HEK293 (cell line): ENCODE data around the gene PRF1.

Experiments
- CTCF ChIA-PET: fragments of 350-600 bp; formaldehyde crosslinking; extraction: SDS; loops from one replicate; lab custom pipeline; 2021; ENCODE audit warnings: antibody characterized with exemption; lab: Yijun Ruan, JAX
- POLR2A ChIA-PET: fragments of 300-600 bp; formaldehyde crosslinking; extraction: SDS; loops from one replicate; lab custom pipeline; 2020; ENCODE audit warnings: antibody characterized with exemption, inconsistent platforms; lab: Yijun Ruan, JAX
- H3K27ac ChIP-seq: fragments of 200-500 bp; sonication (Bioruptor generic); 2 replicates; pipeline ENCODE4 v1.5.1; 2014; ENCODE audit warnings: low read depth, low read length, control low read depth, inconsistent platforms; ENCODE audit errors: extremely low read depth
- H3K36me3 ChIP-seq, 2 experiments: fragments of 200-500 bp in 1 of 2; sonication (Bioruptor generic) in 1 of 2; 1 replicate in 1 of 2; 2 replicates in 1 of 2; pipeline ENCODE4 v1.5.1; 2014 to 2017; ENCODE audit warnings: inconsistent platforms in 2 of 2, low read length in 2 of 2; ENCODE audit not compliant: control insufficient read depth in 2 of 2, insufficient read depth in 1 of 2
- H3K4me1 ChIP-seq: fragments of 200-500 bp; sonication (Bioruptor generic); 2 replicates; pipeline ENCODE4 v1.5.1; 2014; ENCODE audit warnings: mild to moderate bottlenecking, low read length, inconsistent platforms; ENCODE audit not compliant: control insufficient read depth, insufficient read depth
- H3K4me3 ChIP-seq: 2 replicates; pipeline ENCODE4 v1.5.1; 2011; ENCODE audit warnings: low read depth, mild to moderate bottlenecking, control low read depth, low read length, moderate library complexity
- H3K9me3 ChIP-seq: fragments of 200-500 bp; sonication (Bioruptor generic); 2 replicates; pipeline ENCODE4 v1.5.1; 2014; ENCODE audit warnings: low read depth, low read length, inconsistent platforms; ENCODE audit not compliant: control insufficient read depth, insufficient read depth
- EGR2 ChIP-seq: fragments of 450-650 bp; formaldehyde crosslinking; IDR thresholded peaks from 2 replicates; pipeline ENCODE4 v1.5.1; 2016; ENCODE audit warnings: low read depth, missing biosample characterization, missing genetic modification characterization
- IKZF3 ChIP-seq: fragments of 450-650 bp; IDR thresholded peaks from 2 replicates; pipeline ENCODE4 v1.5.0; 2018; ENCODE audit warnings: missing biosample characterization, mild to moderate bottlenecking, missing genetic modification characterization, moderate library complexity
- KLF10 ChIP-seq: fragments of 450-650 bp; IDR thresholded peaks from 2 replicates; pipeline ENCODE4 v1.5.1; 2018; ENCODE audit warnings: missing biosample characterization, mild to moderate bottlenecking, missing genetic modification characterization
- PRDM2 ChIP-seq: fragments of 450-650 bp; formaldehyde crosslinking; IDR thresholded peaks from 2 replicates; pipeline ENCODE4 v1.5.1; 2016; ENCODE audit warnings: missing biosample characterization, missing genetic modification characterization, borderline replicate concordance
- PRDM4 ChIP-seq: fragments of 450-650 bp; formaldehyde crosslinking; IDR thresholded peaks from 2 replicates; pipeline ENCODE4 v1.5.1; 2017; ENCODE audit warnings: missing biosample characterization, missing genetic modification characterization
- SP2 ChIP-seq: fragments of 450-650 bp; formaldehyde crosslinking; IDR thresholded peaks from 2 replicates; pipeline ENCODE4 v1.5.1; 2016; ENCODE audit warnings: missing biosample characterization, missing genetic modification characterization
- YY1 ChIP-seq: fragments of 450-650 bp; formaldehyde crosslinking; IDR thresholded peaks from 2 replicates; pipeline ENCODE4 v1.5.1; 2018; ENCODE audit warnings: missing biosample characterization, missing genetic modification characterization
- ZBTB17 ChIP-seq: fragments of 450-650 bp; formaldehyde crosslinking; IDR thresholded peaks from 2 replicates; pipeline ENCODE4 v1.5.1; 2016; ENCODE audit warnings: missing biosample characterization, missing genetic modification characterization
- ZFP3 ChIP-seq: fragments of 450-650 bp; formaldehyde crosslinking; IDR thresholded peaks from 2 replicates; pipeline ENCODE4 v1.5.1; 2016; ENCODE audit warnings: low read depth, missing biosample characterization, missing genetic modification characterization
- ZNF146 ChIP-seq: fragments of 450-650 bp; formaldehyde crosslinking; IDR thresholded peaks from 2 replicates; pipeline ENCODE4 v1.5.1; 2016; ENCODE audit warnings: missing biosample characterization, missing genetic modification characterization
- ZNF214 ChIP-seq: fragments of 450-650 bp; formaldehyde crosslinking; IDR thresholded peaks from 2 replicates; pipeline ENCODE4 v1.5.1; 2017; ENCODE audit warnings: missing biosample characterization, mild to moderate bottlenecking, missing genetic modification characterization, borderline replicate concordance
- ZNF23 ChIP-seq: fragments of 450-650 bp; formaldehyde crosslinking; IDR thresholded peaks from 2 replicates; pipeline ENCODE4 v1.5.1; 2016; ENCODE audit warnings: missing biosample characterization, missing genetic modification characterization, borderline replicate concordance
- ZNF510 ChIP-seq: fragments of 450-650 bp; formaldehyde crosslinking; IDR thresholded peaks from 2 replicates; pipeline ENCODE4 v1.5.1; 2018; ENCODE audit warnings: mild to moderate bottlenecking, missing genetic modification characterization, missing biosample characterization; ENCODE audit not compliant: insufficient replicate concordance
- ZNF692 ChIP-seq: fragments of 450-650 bp; formaldehyde crosslinking; IDR thresholded peaks from 2 replicates; pipeline ENCODE4 v1.5.1; 2016; ENCODE audit warnings: missing biosample characterization, missing genetic modification characterization
- ZNF843 ChIP-seq: fragments of 450-650 bp; formaldehyde crosslinking; IDR thresholded peaks from 2 replicates; pipeline ENCODE4 v1.5.1; 2016; ENCODE audit warnings: missing biosample characterization, missing genetic modification characterization
- TF ChIP-seq, protein P1 (sequence below): fragments of 450-650 bp; formaldehyde crosslinking; IDR thresholded peaks from 2 replicates; pipeline ENCODE4 v1.5.1; 2016; ENCODE audit warnings: missing biosample characterization, missing genetic modification characterization
- TF ChIP-seq, protein P2 (sequence below): fragments of 450-650 bp; formaldehyde crosslinking; IDR thresholded peaks from 2 replicates; pipeline ENCODE4 v1.5.1; 2016; ENCODE audit warnings: missing biosample characterization, missing genetic modification characterization

The PRF1 gene

DNA sequence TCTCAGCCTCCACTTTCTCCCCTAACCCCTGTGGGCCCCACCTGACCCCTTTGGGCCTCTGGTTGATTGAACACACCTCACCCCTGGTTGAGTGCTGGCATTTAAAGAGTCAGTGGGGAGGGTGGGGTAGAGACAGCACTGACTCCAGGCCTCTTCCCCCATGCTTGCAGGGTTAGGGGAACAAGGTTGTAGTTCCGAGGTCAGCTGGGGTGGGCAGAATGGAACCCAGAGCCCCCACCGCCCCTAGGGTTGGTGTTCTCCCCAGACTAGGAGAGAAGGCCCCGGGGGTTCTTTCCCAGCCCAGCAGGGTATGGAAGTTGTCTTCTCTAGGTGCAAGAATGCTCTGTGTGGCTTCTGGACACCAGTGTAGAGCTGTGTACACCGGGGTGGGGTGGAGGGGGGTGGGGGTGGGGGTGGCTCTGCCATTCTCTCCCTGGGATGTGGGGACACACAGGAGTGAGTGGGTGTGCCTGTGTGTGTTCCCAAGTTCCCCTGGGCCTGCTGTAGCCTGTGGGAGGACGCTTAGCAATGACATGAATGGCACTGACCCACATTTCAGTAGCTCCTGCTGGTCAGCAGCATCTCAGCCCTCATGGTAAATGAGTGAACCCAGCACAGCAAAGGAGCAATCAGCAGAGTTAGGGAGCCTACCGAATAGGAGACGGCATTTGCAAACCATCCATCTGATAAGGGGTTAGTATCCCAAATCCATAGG, 33.6 kb downstream of the PRF1 start:
- ChIA-PET CTCF (interaction anchor here (0.6 kb wide), 1 partner anchor 10 kb away, joined by 3 read pairs; no protein-coding TSS in a partner anchor), POLR2A (no interaction called here)
- Histone ChIP-seq H3K27ac (no peak overlapping the region), H3K36me3 (peaks cover 0 to 19% of the 10 kb centered on the region in 2 experiments; a peak in 1 of 3 replicates), H3K9me3 (no peaks in the 10 kb centered on the region), H3K4me3 (no peak overlapping the region), H3K4me1 (no peaks in the 10 kb centered on the region)
- TF ChIP-seq ZNF692 (tag by site-specific recombination), result 0 out of 2 replicates have a peak, but pooled peaks have one; percentile 46
- TF ChIP-seq ZNF214 (tag by site-specific recombination), result no peak
- no peak for TF ChIP-seq KLF10 (tag by site-specific recombination)
- TF ChIP-seq, protein P1, sequence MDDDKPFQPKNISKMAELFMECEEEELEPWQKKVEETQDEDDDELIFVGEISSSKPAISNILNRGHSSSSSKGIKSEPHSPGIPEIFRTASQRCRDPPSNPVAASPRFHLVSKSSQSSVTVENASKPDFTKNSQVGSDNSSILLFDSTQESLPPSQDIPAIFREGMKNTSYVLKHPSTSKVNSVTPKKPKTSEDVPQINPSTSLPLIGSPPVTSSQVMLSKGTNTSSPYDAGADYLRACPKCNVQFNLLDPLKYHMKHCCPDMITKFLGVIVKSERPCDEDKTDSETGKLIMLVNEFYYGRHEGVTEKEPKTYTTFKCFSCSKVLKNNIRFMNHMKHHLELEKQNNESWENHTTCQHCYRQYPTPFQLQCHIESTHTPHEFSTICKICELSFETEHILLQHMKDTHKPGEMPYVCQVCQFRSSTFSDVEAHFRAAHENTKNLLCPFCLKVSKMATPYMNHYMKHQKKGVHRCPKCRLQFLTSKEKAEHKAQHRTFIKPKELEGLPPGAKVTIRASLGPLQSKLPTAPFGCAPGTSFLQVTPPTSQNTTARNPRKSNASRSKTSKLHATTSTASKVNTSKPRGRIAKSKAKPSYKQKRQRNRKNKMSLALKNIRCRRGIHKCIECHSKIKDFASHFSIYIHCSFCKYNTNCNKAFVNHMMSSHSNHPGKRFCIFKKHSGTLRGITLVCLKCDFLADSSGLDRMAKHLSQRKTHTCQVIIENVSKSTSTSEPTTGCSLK, result no peak
- no peak for TF ChIP-seq PRDM2 (tag by site-specific recombination)
- TF ChIP-seq ZFP3 (tag by site-specific recombination), result no peak
- no peak for TF ChIP-seq ZNF843
- TF ChIP-seq EGR2, result 0 out of 2 replicates have a peak, but pooled peaks have one; percentile 11
- TF ChIP-seq ZNF23 (tag by site-specific recombination), result no peak

DNA sequence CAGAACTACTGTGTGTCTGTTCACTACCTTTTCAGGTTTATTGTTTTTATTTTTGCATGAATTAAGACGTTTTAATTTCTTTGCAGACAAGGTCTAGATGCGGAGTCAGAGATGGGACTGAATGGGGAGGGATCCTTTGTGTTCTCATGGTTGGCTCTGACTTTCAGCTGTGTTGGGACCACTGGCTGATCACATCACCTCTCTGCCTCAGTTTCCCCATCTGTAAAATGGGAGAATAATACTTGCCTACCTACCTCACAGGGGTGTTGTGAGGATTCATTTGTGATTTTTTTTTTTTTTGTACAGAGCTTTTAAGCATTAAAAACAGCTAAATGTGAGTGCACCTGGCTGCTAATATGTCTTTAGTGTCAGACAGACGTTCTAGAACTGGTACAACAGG, 34.4 kb downstream of the PRF1 start:
- Histone ChIP-seq H3K27ac (no peak overlapping the region), H3K4me1 (no peaks in the 10 kb centered on the region), H3K4me3 (no peak overlapping the region), H3K36me3 (peaks cover 0 to 19% of the 10 kb centered on the region in 2 experiments; a peak in 1 of 3 replicates), H3K9me3 (no peaks in the 10 kb centered on the region)
- ChIA-PET POLR2A (no interaction called here), CTCF (interaction anchor here (0.8 to 1.6 kb wide), 3 partner anchors 8 to 51 kb away, joined by 3 to 5 read pairs (median 3); no protein-coding TSS in a partner anchor)
- TF ChIP-seq PRDM4, result no peak
- TF ChIP-seq IKZF3 (tag by site-specific recombination), result no peak
- no peak for TF ChIP-seq SP2
- TF ChIP-seq ZNF510 (tag by site-specific recombination), result no peak
- TF ChIP-seq ZNF146 (tag by site-specific recombination), result no peak
- no peak for TF ChIP-seq ZNF843
- TF ChIP-seq ZBTB17 (tag by site-specific recombination), result no peak
- no peak for TF ChIP-seq YY1 (tag by site-specific recombination)
- TF ChIP-seq, protein P2, sequence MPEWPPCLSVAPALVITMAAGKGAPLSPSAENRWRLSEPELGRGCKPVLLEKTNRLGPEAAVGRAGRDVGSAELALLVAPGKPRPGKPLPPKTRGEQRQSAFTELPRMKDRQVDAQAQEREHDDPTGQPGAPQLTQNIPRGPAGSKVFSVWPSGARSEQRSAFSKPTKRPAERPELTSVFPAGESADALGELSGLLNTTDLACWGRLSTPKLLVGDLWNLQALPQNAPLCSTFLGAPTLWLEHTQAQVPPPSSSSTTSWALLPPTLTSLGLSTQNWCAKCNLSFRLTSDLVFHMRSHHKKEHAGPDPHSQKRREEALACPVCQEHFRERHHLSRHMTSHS (tag by site-specific recombination), result no peak
